GM10248 (cell line): ENCODE results near the gene DHX36.

Source experiments
- CTCF ChIA-PET: fragments of 300-600 bp; sonication (Branson Sonifier 250); formaldehyde crosslinking; extraction: SDS; loops from one replicate; lab custom pipeline; 2021; ENCODE audit warnings: antibody characterized with exemption; lab: Yijun Ruan, JAX
- POLR2A ChIA-PET: fragments of 350-650 bp; sonication (Branson Sonifier 250); formaldehyde crosslinking; extraction: SDS; loops from one replicate; lab custom pipeline; 2020; ENCODE audit warnings: antibody characterized with exemption; lab: Yijun Ruan, JAX
- DNase-seq: peaks from one replicate; pipeline ENCODE4 v3.0.0; 2012; ENCODE audit errors: extremely low spot score
- TF ChIP-seq, protein P1 (sequence below): IDR thresholded peaks from 2 replicates; pipeline ENCODE4 v1.5.1; 2012; ENCODE audit warnings: mild to moderate bottlenecking, low read depth; ENCODE audit errors: extremely low read depth, missing control alignments, control extremely low read depth

DHX36 gene

GRCh38 chr3:154250291-154250690 lies 74.0 kb downstream of the DHX36 start:
- TF ChIP-seq, protein P1, sequence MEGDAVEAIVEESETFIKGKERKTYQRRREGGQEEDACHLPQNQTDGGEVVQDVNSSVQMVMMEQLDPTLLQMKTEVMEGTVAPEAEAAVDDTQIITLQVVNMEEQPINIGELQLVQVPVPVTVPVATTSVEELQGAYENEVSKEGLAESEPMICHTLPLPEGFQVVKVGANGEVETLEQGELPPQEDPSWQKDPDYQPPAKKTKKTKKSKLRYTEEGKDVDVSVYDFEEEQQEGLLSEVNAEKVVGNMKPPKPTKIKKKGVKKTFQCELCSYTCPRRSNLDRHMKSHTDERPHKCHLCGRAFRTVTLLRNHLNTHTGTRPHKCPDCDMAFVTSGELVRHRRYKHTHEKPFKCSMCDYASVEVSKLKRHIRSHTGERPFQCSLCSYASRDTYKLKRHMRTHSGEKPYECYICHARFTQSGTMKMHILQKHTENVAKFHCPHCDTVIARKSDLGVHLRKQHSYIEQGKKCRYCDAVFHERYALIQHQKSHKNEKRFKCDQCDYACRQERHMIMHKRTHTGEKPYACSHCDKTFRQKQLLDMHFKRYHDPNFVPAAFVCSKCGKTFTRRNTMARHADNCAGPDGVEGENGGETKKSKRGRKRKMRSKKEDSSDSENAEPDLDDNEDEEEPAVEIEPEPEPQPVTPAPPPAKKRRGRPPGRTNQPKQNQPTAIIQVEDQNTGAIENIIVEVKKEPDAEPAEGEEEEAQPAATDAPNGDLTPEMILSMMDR, result no peak
- ChIA-PET POLR2A (no interaction called here), CTCF (no interaction called here)
- DNase-seq, result no peak

GRCh38 chr3:154247806-154248415 lies 76.4 kb downstream of the DHX36 start:
- no peak for DNase-seq
- TF ChIP-seq, protein P1, result no peak
- ChIA-PET POLR2A (no interaction called here), CTCF (interaction anchor here (3.0 kb wide), 1 partner anchor 10 kb away, joined by 19 read pairs; no protein-coding TSS in a partner anchor)

GRCh38 chr3:154244644-154245043 lies 79.6 kb downstream of the DHX36 start:
- TF ChIP-seq, protein P1, result no peak
- ChIA-PET CTCF (interaction anchor here (1.6 kb wide), 1 partner anchor 8 kb away, joined by 7 read pairs; no protein-coding TSS in a partner anchor), POLR2A (no interaction called here)
- DNase-seq, result no peak

DNA sequence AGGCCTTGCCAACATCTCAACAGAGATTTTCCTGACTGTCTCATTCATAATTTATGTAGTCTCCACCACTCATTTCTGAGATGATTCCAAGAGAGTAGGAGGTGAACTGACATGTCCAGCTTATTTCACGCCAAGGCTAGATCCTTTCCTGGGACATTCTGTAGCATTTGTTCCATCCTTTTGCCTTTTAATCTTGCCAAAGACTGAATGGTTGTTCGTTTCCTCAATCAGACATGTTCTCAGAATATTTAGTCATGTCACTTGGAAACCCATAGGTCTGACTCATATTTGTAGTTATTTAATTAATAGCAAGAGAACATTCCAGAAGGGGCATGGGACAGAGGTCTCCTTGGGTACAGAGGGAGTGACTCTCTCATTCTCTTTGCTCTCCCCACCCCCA lies 80.9 kb downstream of the DHX36 start:
- POLR2A ChIA-PET, result no interaction called here
- CTCF ChIA-PET, result no interaction called here

DNA sequence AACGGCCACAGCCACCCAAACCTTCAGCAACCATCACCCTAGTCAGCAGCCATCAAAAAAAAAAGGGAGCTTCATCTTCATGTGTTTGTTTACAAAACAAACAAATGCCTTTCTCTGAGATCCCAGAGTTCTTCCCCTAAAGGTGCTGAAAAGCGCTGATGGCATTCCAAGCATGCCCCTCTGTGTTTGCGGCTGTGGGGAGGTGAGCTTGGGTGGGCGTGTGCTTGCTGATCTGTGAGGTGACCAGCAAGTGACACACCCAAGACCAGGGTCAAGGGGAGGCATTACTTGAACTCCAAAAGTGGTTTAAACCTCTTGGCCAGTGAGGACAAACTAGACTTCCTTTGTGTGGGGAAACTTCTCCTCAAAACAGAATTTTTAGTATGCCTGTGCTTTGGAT lies 81.5 kb downstream of the DHX36 start:
- ChIA-PET POLR2A (no interaction called here), CTCF (no interaction called here)
- DNase-seq, result no peak
- TF ChIP-seq, protein P1, result no peak

More for the DNA sequence above, 80.9 kb downstream of the DHX36 start:
- TF ChIP-seq, protein P1, result no peak
- DNase-seq, result no peak

- no peak for DNase-seq
- CTCF ChIA-PET, result no interaction called here
- POLR2A ChIA-PET, result no interaction called here
- TF ChIP-seq, protein P1, result no peak
Measured at GRCh38 chr3:154241496-154241895, 82.8 kb downstream of the DHX36 start.
